ENCODE measurements around the gene IFT27. TPM values are rescaled to one million over a fixed set of nuclear protein-coding genes. Genes with fewer than 3 reads are reported as not detected.

The IFT27 gene
- total and polyA plus RNA-seq, 2 of the 4 experiments (the other 2 are of a cell fraction), result 14.5 to 26.9 TPM

DNA sequence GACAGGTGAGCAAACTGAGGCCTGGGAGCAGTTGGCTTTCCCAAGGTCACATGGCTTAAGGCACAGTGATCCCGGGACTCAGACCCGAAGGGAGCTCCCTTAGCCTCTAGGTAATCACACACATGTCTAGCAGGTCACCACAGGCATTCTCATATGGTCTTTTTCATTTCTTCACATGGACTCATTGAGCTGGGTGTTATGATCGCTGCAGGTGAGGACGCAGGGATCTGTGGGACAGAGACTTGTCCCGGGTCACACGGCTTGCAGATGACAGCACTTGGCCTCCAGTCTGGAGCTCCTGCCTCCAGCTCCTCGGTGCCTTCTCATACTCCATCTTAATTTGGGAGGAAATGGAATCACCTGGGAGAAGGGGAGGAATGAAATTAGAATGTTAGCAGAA, 48.8 kb downstream of the IFT27 start:
- Histone ChIP-seq H3K4me1 (ENCODE audit: control insufficient read depth, insufficient read depth, low read length) (no peaks in the 10 kb centered on the region), H3K27ac (ENCODE audit: insufficient read depth, low read length) (no peak overlapping the region), H2AK9ac (replicated peaks; ENCODE audit: low read depth, low read length, poor library complexity) (no peak overlapping the region), H3K9me3 (ENCODE audit: control insufficient read depth, insufficient read depth, low read length) (no peaks in the 10 kb centered on the region), H2AK5ac (ENCODE audit: low read depth, low read length) (no peak overlapping the region), H3K18ac (ENCODE audit: low read depth, low read length) (no peak overlapping the region), H4K20me1 (ENCODE audit: insufficient read depth, low read length) (no peaks in the 10 kb centered on the region; the same call in 1 of the 2 replicates), H3K23ac (ENCODE audit: low read depth, low read length) (no peak overlapping the region), H3K4me2 (ENCODE audit: low read depth, low read length) (no peak overlapping the region), H2AFZ (replicated peaks; ENCODE audit: low read length, poor library complexity) (no peak overlapping the region), H4K5ac (ENCODE audit: low read depth, low read length) (no peak overlapping the region), H3K36me3 (ENCODE audit: control insufficient read depth, insufficient read depth, low read length) (no peaks in the 10 kb centered on the region), H3K9me1 (ENCODE audit: insufficient read depth, low read length) (0 out of 2 replicates have a peak, but pooled peaks cover 4% of the 10 kb centered on the region), H3K14ac (replicated peaks; ENCODE audit: low read depth, low read length) (no peak overlapping the region), H3K79me1 (ENCODE audit: low read depth in 1 of 2, low read length in 2 of 2) (no peaks in the 10 kb centered on the region), H2BK5ac (ENCODE audit: low read depth, low read length, poor library complexity, severe bottlenecking) (no peak overlapping the region), H3K9ac (ENCODE audit: low read depth, low read length) (no peak overlapping the region), H4K91ac (ENCODE audit: insufficient read depth, low read depth, low read length) (no peak overlapping the region), H3K56ac (ENCODE audit: extremely low read depth, insufficient read depth, low read length) (no peak overlapping the region), H3K4ac (ENCODE audit: low read depth, low read length) (no peak overlapping the region), H2BK20ac (ENCODE audit: low read depth, low read length) (no peak overlapping the region), H3K4me3 (ENCODE audit: insufficient read depth, low read depth, low read length) (no peak overlapping the region), H4K8ac (ENCODE audit: low read depth in 2 of 2, low read length in 2 of 2) (no peak overlapping the region), H3K27me3 (ENCODE audit: control insufficient read depth, insufficient read depth, low read length) (peaks cover 40% of the 10 kb centered on the region), H2BK15ac (ENCODE audit: low read depth, low read length) (no peak overlapping the region), H2BK120ac (ENCODE audit: low read depth, low read length) (no peak overlapping the region)
- dilution Hi-C loops (cut with HindIII; ENCODE audit: low sequenced_read_pairs, unreplicated experiment), result no loop called here
- ChIA-PET CTCF (no interaction called here), POLR2A (ENCODE audit: unreplicated experiment) (no interaction called here)
- WGBS, 2 experiments (ENCODE audit: extremely low coverage in 2 of 2, insufficient read length in 1 of 2), result no CpG with 5 or more reads among the region's 7 CpGs
- in situ Hi-C loops (cut with MboI; ENCODE audit: low sequenced_read_pairs), result no loop called here
- no peak for DNase-seq
- BruUV-seq (replicated peaks), result no TSS peak
- no peak for TF ChIP-seq FOS (IDR thresholded peaks at IDR 0.05; ENCODE audit: low read depth, low read length)
- no peak for TF ChIP-seq MXI1 (IDR thresholded peaks at IDR 0.05; ENCODE audit: borderline replicate concordance, low read depth, low read length)
- no peak for TF ChIP-seq POLR2A (IDR thresholded peaks at IDR 0.05; ENCODE audit: low read depth, low read length)
- no peak for TF ChIP-seq RAD21 (IDR thresholded peaks at IDR 0.05; ENCODE audit: low read length)
- TF ChIP-seq SMC3 (IDR thresholded peaks at IDR 0.05; ENCODE audit: low read depth, low read length), result no peak
- TF ChIP-seq CHD1 (IDR thresholded peaks at IDR 0.05; ENCODE audit: low read depth, low read length), result no peak
- TF ChIP-seq NFE2L2 (IDR thresholded peaks at IDR 0.05; ENCODE audit: low read depth, low read length), result no peak
- TF ChIP-seq BHLHE40 (IDR thresholded peaks at IDR 0.05; ENCODE audit: low read depth, low read length), result no peak
- TF ChIP-seq RFX5 (IDR thresholded peaks at IDR 0.05; ENCODE audit: low read depth, low read length), result no peak
- TF ChIP-seq, protein P1, sequence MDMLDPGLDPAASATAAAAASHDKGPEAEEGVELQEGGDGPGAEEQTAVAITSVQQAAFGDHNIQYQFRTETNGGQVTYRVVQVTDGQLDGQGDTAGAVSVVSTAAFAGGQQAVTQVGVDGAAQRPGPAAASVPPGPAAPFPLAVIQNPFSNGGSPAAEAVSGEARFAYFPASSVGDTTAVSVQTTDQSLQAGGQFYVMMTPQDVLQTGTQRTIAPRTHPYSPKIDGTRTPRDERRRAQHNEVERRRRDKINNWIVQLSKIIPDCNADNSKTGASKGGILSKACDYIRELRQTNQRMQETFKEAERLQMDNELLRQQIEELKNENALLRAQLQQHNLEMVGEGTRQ (IDR thresholded peaks at IDR 0.05; ENCODE audit: low read depth, low read length), result no peak
- TF ChIP-seq MAFK (IDR thresholded peaks at IDR 0.05; ENCODE audit: low read depth, low read length), result no peak
- TF ChIP-seq, protein P2, sequence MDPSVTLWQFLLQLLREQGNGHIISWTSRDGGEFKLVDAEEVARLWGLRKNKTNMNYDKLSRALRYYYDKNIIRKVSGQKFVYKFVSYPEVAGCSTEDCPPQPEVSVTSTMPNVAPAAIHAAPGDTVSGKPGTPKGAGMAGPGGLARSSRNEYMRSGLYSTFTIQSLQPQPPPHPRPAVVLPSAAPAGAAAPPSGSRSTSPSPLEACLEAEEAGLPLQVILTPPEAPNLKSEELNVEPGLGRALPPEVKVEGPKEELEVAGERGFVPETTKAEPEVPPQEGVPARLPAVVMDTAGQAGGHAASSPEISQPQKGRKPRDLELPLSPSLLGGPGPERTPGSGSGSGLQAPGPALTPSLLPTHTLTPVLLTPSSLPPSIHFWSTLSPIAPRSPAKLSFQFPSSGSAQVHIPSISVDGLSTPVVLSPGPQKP (IDR thresholded peaks at IDR 0.05; ENCODE audit: borderline replicate concordance, low read depth, low read length), result no peak
- TF ChIP-seq RCOR1 (IDR thresholded peaks at IDR 0.05; ENCODE audit: insufficient replicate concordance, low read length), result no peak
- TF ChIP-seq, protein P3, sequence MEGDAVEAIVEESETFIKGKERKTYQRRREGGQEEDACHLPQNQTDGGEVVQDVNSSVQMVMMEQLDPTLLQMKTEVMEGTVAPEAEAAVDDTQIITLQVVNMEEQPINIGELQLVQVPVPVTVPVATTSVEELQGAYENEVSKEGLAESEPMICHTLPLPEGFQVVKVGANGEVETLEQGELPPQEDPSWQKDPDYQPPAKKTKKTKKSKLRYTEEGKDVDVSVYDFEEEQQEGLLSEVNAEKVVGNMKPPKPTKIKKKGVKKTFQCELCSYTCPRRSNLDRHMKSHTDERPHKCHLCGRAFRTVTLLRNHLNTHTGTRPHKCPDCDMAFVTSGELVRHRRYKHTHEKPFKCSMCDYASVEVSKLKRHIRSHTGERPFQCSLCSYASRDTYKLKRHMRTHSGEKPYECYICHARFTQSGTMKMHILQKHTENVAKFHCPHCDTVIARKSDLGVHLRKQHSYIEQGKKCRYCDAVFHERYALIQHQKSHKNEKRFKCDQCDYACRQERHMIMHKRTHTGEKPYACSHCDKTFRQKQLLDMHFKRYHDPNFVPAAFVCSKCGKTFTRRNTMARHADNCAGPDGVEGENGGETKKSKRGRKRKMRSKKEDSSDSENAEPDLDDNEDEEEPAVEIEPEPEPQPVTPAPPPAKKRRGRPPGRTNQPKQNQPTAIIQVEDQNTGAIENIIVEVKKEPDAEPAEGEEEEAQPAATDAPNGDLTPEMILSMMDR (conservative IDR thresholded peaks at IDR 0.05; ENCODE audit: low read depth, low read length), result no peak
- TF ChIP-seq CEBPB (IDR thresholded peaks at IDR 0.05; ENCODE audit: low read depth, low read length), result no peak
- TF ChIP-seq MAZ (IDR thresholded peaks at IDR 0.05; ENCODE audit: borderline replicate concordance, low read depth, low read length), result no peak
- intact Hi-C loops (cut with micrococcal nuclease), result no loop called here
- ATAC-seq (ENCODE audit: low read depth), result no peak

All from IMR-90 (cell line).